HepG2 (cell line): Measurements from ENCODE around the gene POLA2. TPM values are rescaled to one million over a fixed set of nuclear protein-coding genes. Genes with fewer than 3 reads are reported as not detected.

Experiments used
- ATAC-seq: fragments of 200-7000 bp; cut with Tn5 transposase; 3 replicates; pipeline ENCODE4 v1.9.1; 2020; ENCODE audit warnings: mild to moderate bottlenecking, moderate library complexity
- BruUV-seq: library from RNA; stranded (reverse); fragments of 400-500 nt; replicated peaks from 2 replicates; lab custom pipeline; 2021; lab: Mats Ljungman, UMichigan
- CTCF ChIA-PET: fragments of 300-600 bp; formaldehyde crosslinking; extraction: SDS; loops from one replicate; lab custom pipeline; 2021; ENCODE audit warnings: low total read pairs, inconsistent platforms, low intra/inter-chr PET ratio; lab: Yijun Ruan, JAX
- POLR2A ChIA-PET: fragments of 350-600 bp; sonication (Branson Sonifier 250); formaldehyde crosslinking; loops from one replicate; lab custom pipeline; 2020; ENCODE audit warnings: antibody characterized with exemption, inconsistent platforms; lab: Yijun Ruan, JAX
- DNase-seq: peaks from one replicate; pipeline ENCODE4 v3.0.0-alpha.2; 2015; ENCODE audit warnings: low spot score
- FAIRE-seq: peaks from 3 replicates; lab custom pipeline; 2011; peaks lifted over from hg19 to GRCh38; lab: Jason Lieb, UNC
- H2AFZ ChIP-seq: one replicate; pipeline ENCODE4 v1.6.1; 2011; ENCODE audit warnings: low read length, inconsistent platforms
- H3K27ac ChIP-seq: fragments of 300-600 bp; 3 replicates; pipeline ENCODE4 v1.8.0; 2011; ENCODE audit warnings: mixed run types, mild to moderate bottlenecking, mixed read lengths, low read length, inconsistent platforms; ENCODE audit not compliant: insufficient read depth; ENCODE audit errors: extremely low read length
- H3K27me3 ChIP-seq, 2 experiments: fragments of 200-600 bp in 1 of 2; 2 replicates in 1 of 2; 3 replicates in 1 of 2; pipeline versions ENCODE4 v1.6.0 to v1.8.0; 2011; ENCODE audit warnings: low read length in 2 of 2, mild to moderate bottlenecking in 2 of 2, moderate library complexity in 2 of 2, inconsistent platforms in 1 of 2; ENCODE audit not compliant: insufficient read depth in 2 of 2, control insufficient read depth in 1 of 2
- H3K36me3 ChIP-seq, 2 experiments: fragments of 200-600 bp in 1 of 2; replicated peaks in 1 of 2; 2 replicates in 1 of 2; 3 replicates in 1 of 2; pipeline versions ENCODE4 v1.5.1 to v1.8.0; 2011; ENCODE audit warnings: low read length in 2 of 2, inconsistent platforms in 1 of 2; ENCODE audit not compliant: insufficient read depth in 2 of 2, control insufficient read depth in 1 of 2
- H3K4me1 ChIP-seq: 2 replicates; pipeline ENCODE4 v1.5.1; 2012; ENCODE audit warnings: low read length, inconsistent platforms; ENCODE audit not compliant: insufficient read depth
- H3K4me2 ChIP-seq: 2 replicates; pipeline ENCODE4 v1.6.0; 2011; ENCODE audit warnings: low read depth, low read length, inconsistent platforms
- H3K4me3 ChIP-seq, 3 experiments: fragments of 200-600 bp in 1 of 3; sonication (generic), shearing (Covaris generic) in 1 of 3; replicated peaks in 1 of 3; 2 replicates each; pipeline ENCODE4 v1.5.1; 2011 to 2016; ENCODE audit warnings: low read length in 3 of 3, inconsistent platforms in 2 of 3, low read depth in 2 of 3, mild to moderate bottlenecking in 2 of 3, control low read depth in 1 of 3, mixed read lengths in 1 of 3; ENCODE audit not compliant: insufficient read depth in 1 of 3
- H3K79me2 ChIP-seq: one replicate; pipeline ENCODE4 v1.6.1; 2011; ENCODE audit warnings: low read length, inconsistent platforms; ENCODE audit not compliant: insufficient read depth
- H3K9ac ChIP-seq: 2 replicates; pipeline ENCODE4 v1.6.0; 2011; ENCODE audit warnings: mild to moderate bottlenecking, low read depth, low read length, inconsistent platforms; ENCODE audit not compliant: insufficient read depth
- H3K9me3 ChIP-seq: 2 replicates; pipeline ENCODE4 v1.5.1; 2012; ENCODE audit warnings: mild to moderate bottlenecking, low read length
- H4K20me1 ChIP-seq: 2 replicates; pipeline ENCODE4 v1.6.0; 2011; ENCODE audit warnings: inconsistent platforms, mild to moderate bottlenecking, low read length, moderate library complexity; ENCODE audit not compliant: insufficient read depth
- CBX5 ChIP-seq: sonication (generic); formaldehyde crosslinking; IDR thresholded peaks from 2 replicates; pipeline ENCODE4 v1.4.0; 2020; ENCODE audit warnings: missing genetic modification reagents, borderline replicate concordance
- ETV6 ChIP-seq: sonication (generic); formaldehyde crosslinking; conservative IDR thresholded peaks from 2 replicates; pipeline ENCODE4 v1.4.0; 2020; ENCODE audit warnings: missing genetic modification reagents
- GATA4 ChIP-seq: sonication (generic); IDR thresholded peaks from 2 replicates; pipeline ENCODE4 v1.6.1; 2016; ENCODE audit warnings: antibody characterized with exemption, low read depth, borderline replicate concordance
- GTF2F1 ChIP-seq: fragments of 150-350 bp; IDR thresholded peaks from 2 replicates; pipeline ENCODE4 v1.6.1; 2014; ENCODE audit warnings: low read length
- KLF16 ChIP-seq, 2 experiments: sonication (generic) in 1 of 2; formaldehyde crosslinking in 1 of 2; IDR thresholded peaks; 2 replicates each; pipeline versions ENCODE4 v1.6.1 to v1.8.0; 2016 to 2023; ENCODE audit warnings: missing genetic modification reagents in 2 of 2, missing compliant biosample characterization in 1 of 2
- RAD21 ChIP-seq: fragments of 450-650 bp; formaldehyde crosslinking; IDR thresholded peaks from 2 replicates; pipeline ENCODE4 v1.5.0; 2020; ENCODE audit warnings: mild to moderate bottlenecking
- SMARCE1 ChIP-seq: fragments of 450-650 bp; IDR thresholded peaks from 2 replicates; pipeline ENCODE4 v1.6.1; 2017; ENCODE audit warnings: borderline replicate concordance
- ZBTB21 ChIP-seq: sonication (generic); formaldehyde crosslinking; IDR thresholded peaks from 2 replicates; pipeline ENCODE4 v1.4.0; 2020; ENCODE audit warnings: missing genetic modification reagents
- ZNF33B ChIP-seq: sonication (generic); formaldehyde crosslinking; IDR thresholded peaks from 2 replicates; pipeline ENCODE4 v1.5.1; 2020; ENCODE audit warnings: mild to moderate bottlenecking, missing genetic modification reagents
- ZNF431 ChIP-seq: sonication (generic); formaldehyde crosslinking; IDR thresholded peaks from 2 replicates; pipeline ENCODE4 v1.9.0; 2022; ENCODE audit warnings: missing genetic modification reagents, low read depth, mild to moderate bottlenecking, borderline replicate concordance
- WGBS: methylation state at CpG from one replicate; pipeline ENCODE4 v1.1.6; 2017; ENCODE audit warnings: low lambda C conversion rate; 5-methylcytosine and 5-hydroxymethylcytosine counted together
- in situ Hi-C: cut with HindIII; loops from 2 replicates; pipeline ENCODE4 v1.10.0; 2017; ENCODE audit warnings: low pct_unique_long_range_greater_than_20kb; ENCODE audit not compliant: extremely low pct_ligation_motif_present
- intact Hi-C: fragments of 100-400 bp; cut with micrococcal nuclease; formaldehyde crosslinking; loops from one replicate; pipeline ENCODE4 v1.10.0; 2022; ENCODE audit not compliant: unreplicated experiment
- polyA plus RNA-seq, 8 experiments: library from polyadenylated mRNA; depleted of rRNA in 3 of 8; stranded (reverse) in 7 of 8; unstranded in 1 of 8; fragments of >200 nt; fragmentation: Illumina TruSeq in 4 of 8; extraction: Trizol in 4 of 8; gene quantifications; 2 replicates each; pipeline versions ENCODE4 v1.2.1 to v1.2.3, GENCODE V29; 2011 to 2016; ENCODE audit warnings: low read depth in 4 of 8, missing spikeins in 1 of 8, mixed read lengths in 1 of 8; ENCODE audit not compliant: insufficient read depth in 1 of 8
- total RNA-seq, 5 experiments: library from RNA; depleted of rRNA; stranded (reverse); fragments of >200 nt; fragmentation: Illumina TruSeq; extraction: Trizol; gene quantifications; 2 replicates each; pipeline ENCODE4 v1.2.3, GENCODE V29; 2016; ENCODE audit warnings: low read depth in 1 of 5
- TF ChIP-seq, protein P1 (sequence below): sonication (generic); formaldehyde crosslinking; IDR thresholded peaks from 2 replicates; pipeline ENCODE4 v1.4.0; 2020; ENCODE audit warnings: missing genetic modification reagents
- TF ChIP-seq, protein P2 (sequence below): sonication (generic); formaldehyde crosslinking; IDR thresholded peaks from 2 replicates; pipeline ENCODE4 v1.4.0; 2020; ENCODE audit warnings: missing genetic modification reagents, mild to moderate bottlenecking, borderline replicate concordance
- TF ChIP-seq, protein P3 (sequence below): IDR thresholded peaks from 2 replicates; pipeline ENCODE4 v1.6.1; 2018; ENCODE audit warnings: missing genetic modification reagents, mild to moderate bottlenecking, missing compliant biosample characterization

The POLA2 gene
- total and polyA plus RNA-seq, 2 of the 13 experiments (the other 11 are each of a cell fraction or from before 2014, with no cell fraction given): 9.7 to 15.6 TPM

DNA sequence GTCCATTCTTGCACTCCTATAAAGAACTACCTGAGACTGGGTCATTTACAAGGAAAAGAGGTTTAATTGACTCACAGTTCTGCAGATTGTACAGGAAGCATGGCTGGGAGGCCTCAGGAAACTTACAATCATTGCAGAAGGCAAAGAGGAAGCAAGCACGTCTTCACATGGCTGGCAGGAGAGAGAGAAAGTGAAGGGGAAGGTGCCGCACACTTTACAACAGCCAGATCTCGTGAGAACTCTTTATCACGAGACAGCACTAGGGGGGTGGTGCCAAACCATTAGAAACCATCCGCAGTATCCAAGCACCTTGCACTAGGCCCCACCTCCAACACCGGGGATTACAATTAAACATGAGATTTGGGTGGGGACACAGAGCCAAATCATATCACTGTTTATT is 19.4 kb upstream of the POLA2 start:
- in situ Hi-C loops (no loop called here), intact Hi-C loops (no loop called here)
- H3K9me3 ChIP-seq: peaks cover 6% of the 10 kb centered on the region; the same call in 1 of the 2 replicates
- CTCF ChIA-PET: no interaction called here
- H4K20me1 ChIP-seq: no peaks in the 10 kb centered on the region
- 59% methylated on average over 6 of the region's 6 CpGs for WGBS
- no TSS peak for BruUV-seq
- no peak overlapping the region for H3K4me3 ChIP-seq
- H3K27ac ChIP-seq: no peak overlapping the region
- H2AFZ ChIP-seq: no peak overlapping the region
- FAIRE-seq (no peak), DNase-seq (no peak), ATAC-seq (no peak)
- H3K36me3 ChIP-seq: no peaks in the 10 kb centered on the region
- H3K4me1 ChIP-seq: peaks cover 14% of the 10 kb centered on the region; the same call in 1 of the 2 replicates
- H3K27me3 ChIP-seq: no peaks in the 10 kb centered on the region; a peak in 1 of 5 replicates
- H3K9ac ChIP-seq: no peak overlapping the region
- POLR2A ChIA-PET: no interaction called here
- H3K79me2 ChIP-seq: no peaks in the 10 kb centered on the region
- H3K4me2 ChIP-seq: no peak overlapping the region
- TF ChIP-seq ZNF431 (CRISPR knock-in tag) (0 out of 2 replicates have a peak, but pooled peaks have one; percentile 23), ETV6 (CRISPR knock-in tag) (no peak), ZBTB21 (no peak), RAD21 (no peak)
- TF ChIP-seq, protein P1, sequence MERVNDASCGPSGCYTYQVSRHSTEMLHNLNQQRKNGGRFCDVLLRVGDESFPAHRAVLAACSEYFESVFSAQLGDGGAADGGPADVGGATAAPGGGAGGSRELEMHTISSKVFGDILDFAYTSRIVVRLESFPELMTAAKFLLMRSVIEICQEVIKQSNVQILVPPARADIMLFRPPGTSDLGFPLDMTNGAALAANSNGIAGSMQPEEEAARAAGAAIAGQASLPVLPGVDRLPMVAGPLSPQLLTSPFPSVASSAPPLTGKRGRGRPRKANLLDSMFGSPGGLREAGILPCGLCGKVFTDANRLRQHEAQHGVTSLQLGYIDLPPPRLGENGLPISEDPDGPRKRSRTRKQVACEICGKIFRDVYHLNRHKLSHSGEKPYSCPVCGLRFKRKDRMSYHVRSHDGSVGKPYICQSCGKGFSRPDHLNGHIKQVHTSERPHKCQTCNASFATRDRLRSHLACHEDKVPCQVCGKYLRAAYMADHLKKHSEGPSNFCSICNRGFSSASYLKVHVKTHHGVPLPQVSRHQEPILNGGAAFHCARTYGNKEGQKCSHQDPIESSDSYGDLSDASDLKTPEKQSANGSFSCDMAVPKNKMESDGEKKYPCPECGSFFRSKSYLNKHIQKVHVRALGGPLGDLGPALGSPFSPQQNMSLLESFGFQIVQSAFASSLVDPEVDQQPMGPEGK (CRISPR knock-in tag): no peak

DNA sequence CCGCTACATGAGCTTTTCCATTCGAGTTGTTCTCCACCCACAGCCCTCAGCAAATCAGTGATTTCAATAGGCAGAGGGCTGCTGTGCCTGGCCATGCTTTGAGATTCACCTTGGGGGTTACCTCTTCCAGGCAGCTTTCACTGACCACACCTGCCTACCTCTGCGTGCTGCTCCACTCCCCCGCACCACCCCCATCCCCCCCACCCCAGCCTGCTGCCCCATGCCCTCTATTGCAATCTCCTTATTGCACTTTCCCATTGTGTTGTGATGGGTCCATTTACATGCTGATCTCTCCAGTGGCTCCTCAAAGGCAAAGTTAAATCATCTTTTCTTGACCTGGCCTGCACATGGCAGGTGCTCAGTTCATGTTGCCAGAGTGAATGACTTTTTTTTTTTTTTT is 18.0 kb upstream of the POLA2 start:
- Histone ChIP-seq H3K4me3 (no peak overlapping the region), H4K20me1 (no peaks in the 10 kb centered on the region), H3K79me2 (no peaks in the 10 kb centered on the region), H3K4me2 (no peak overlapping the region), H3K27me3 (no peaks in the 10 kb centered on the region; a peak in 1 of 5 replicates), H3K9me3 (peaks cover 6% of the 10 kb centered on the region; the same call in 1 of the 2 replicates), H3K27ac (no peak overlapping the region), H3K9ac (no peak overlapping the region), H3K4me1 (peaks cover 6% of the 10 kb centered on the region; the same call in 1 of the 2 replicates), H3K36me3 (no peaks in the 10 kb centered on the region), H2AFZ (no peak overlapping the region)
- WGBS: 39% methylated on average over 4 of the region's 4 CpGs
- no TSS peak for BruUV-seq
- FAIRE-seq (no peak), ATAC-seq (no peak), DNase-seq (no peak)
- CTCF ChIA-PET: no interaction called here
- intact Hi-C loops: no loop called here
- in situ Hi-C loops: no loop called here
- POLR2A ChIA-PET: no interaction called here
- TF ChIP-seq, protein P2, sequence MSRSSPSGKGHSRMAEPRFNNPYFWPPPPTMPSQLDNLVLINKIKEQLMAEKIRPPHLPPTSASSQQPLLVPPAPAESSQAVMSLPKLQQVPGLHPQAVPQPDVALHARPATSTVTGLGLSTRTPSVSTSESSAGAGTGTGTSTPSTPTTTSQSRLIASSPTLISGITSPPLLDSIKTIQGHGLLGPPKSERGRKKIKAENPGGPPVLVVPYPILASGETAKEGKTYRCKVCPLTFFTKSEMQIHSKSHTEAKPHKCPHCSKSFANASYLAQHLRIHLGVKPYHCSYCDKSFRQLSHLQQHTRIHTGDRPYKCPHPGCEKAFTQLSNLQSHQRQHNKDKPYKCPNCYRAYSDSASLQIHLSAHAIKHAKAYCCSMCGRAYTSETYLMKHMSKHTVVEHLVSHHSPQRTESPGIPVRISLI: no peak
- TF ChIP-seq SMARCE1: no peak
- TF ChIP-seq GTF2F1: no peak
- TF ChIP-seq KLF16 (CRISPR knock-in tag; IDR thresholded peaks at IDR 0.05): no peak
- TF ChIP-seq GATA4: no peak
- no peak for TF ChIP-seq ZNF33B (CRISPR knock-in tag)
- no peak for TF ChIP-seq CBX5 (CRISPR knock-in tag)
- TF ChIP-seq, protein P3, sequence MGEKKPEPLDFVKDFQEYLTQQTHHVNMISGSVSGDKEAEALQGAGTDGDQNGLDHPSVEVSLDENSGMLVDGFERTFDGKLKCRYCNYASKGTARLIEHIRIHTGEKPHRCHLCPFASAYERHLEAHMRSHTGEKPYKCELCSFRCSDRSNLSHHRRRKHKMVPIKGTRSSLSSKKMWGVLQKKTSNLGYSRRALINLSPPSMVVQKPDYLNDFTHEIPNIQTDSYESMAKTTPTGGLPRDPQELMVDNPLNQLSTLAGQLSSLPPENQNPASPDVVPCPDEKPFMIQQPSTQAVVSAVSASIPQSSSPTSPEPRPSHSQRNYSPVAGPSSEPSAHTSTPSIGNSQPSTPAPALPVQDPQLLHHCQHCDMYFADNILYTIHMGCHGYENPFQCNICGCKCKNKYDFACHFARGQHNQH (CRISPR knock-in tag): no peak
